Body of pancreas (tissue), 4 donors: ENCODE results near the gene ZNF773.

Experiments
- CTCF ChIP-seq, 7 experiments: fragments of 450-650 bp in 4 of 7; fragments of 200-600 bp in 3 of 7; sonication (generic) in 3 of 7; IDR thresholded peaks; one replicate each; pipeline ENCODE4 v1.5.1; 2016 to 2019; ENCODE audit warnings: antibody characterized with exemption in 7 of 7
- POLR2A ChIP-seq, 3 donors: fragments of 450-650 bp; IDR thresholded peaks; one replicate each; pipeline ENCODE4 v1.6.1; 2016; ENCODE audit warnings: antibody characterized with exemption in 3 of 3, mild to moderate bottlenecking in 2 of 3

GRCh38 chr19:57452307-57452706, 47.4 kb upstream of the ZNF773 start:
- no peak for TF ChIP-seq POLR2A (IDR thresholded peaks at IDR 0.05)
- TF ChIP-seq CTCF (IDR thresholded peaks at IDR 0.05), result no peak
